ENCODE measurements around the gene HCRTR1. TPM values are rescaled to one million over a fixed set of nuclear protein-coding genes. Genes with fewer than 3 reads are reported as not detected.

HCRTR1 gene
- total RNA-seq, 4 donors from 2014 or later = not detected

DNA sequence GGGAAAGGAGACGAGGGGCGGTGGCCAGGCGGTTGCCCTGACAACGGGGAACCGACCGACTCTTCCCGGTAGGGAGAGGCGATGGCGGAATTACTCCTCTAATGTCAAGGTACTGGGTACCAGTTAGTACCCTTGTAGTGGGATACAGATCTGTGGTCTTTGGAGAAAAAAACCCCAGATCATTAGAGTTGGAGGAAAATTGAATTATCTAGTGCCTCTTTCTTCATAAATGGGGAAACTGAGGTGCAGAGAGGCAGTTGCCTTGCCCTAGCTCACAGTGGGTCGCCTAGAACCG, 27.7 kb downstream of the HCRTR1 start:
- Histone ChIP-seq H3K27me3 (no peaks in the 10 kb centered on the region), H3K4me1 (peaks cover 71% of the 10 kb centered on the region), H3K9me3 (no peaks in the 10 kb centered on the region), H3K27ac (peak overlapping the region; percentile 99), H3K4me3 (peak overlapping the region; percentile 89), H3K36me3 (no peaks in the 10 kb centered on the region)
- TF ChIP-seq EP300 (IDR thresholded peaks at IDR 0.05) = no peak
- no peak for TF ChIP-seq POLR2A (IDR thresholded peaks at IDR 0.05)
- TF ChIP-seq POLR2AphosphoS5 (IDR thresholded peaks at IDR 0.05) = no peak
- TF ChIP-seq, protein P1, sequence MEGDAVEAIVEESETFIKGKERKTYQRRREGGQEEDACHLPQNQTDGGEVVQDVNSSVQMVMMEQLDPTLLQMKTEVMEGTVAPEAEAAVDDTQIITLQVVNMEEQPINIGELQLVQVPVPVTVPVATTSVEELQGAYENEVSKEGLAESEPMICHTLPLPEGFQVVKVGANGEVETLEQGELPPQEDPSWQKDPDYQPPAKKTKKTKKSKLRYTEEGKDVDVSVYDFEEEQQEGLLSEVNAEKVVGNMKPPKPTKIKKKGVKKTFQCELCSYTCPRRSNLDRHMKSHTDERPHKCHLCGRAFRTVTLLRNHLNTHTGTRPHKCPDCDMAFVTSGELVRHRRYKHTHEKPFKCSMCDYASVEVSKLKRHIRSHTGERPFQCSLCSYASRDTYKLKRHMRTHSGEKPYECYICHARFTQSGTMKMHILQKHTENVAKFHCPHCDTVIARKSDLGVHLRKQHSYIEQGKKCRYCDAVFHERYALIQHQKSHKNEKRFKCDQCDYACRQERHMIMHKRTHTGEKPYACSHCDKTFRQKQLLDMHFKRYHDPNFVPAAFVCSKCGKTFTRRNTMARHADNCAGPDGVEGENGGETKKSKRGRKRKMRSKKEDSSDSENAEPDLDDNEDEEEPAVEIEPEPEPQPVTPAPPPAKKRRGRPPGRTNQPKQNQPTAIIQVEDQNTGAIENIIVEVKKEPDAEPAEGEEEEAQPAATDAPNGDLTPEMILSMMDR (IDR thresholded peaks at IDR 0.05) = no peak
- WGBS = under 1% methylated on average over 10 of the region's 11 CpGs
- DNase-seq (ENCODE audit: low spot score in 2 of 2) = no peak

- H3K4me1 ChIP-seq = peaks cover 71% of the 10 kb centered on the region
- no peaks in the 10 kb centered on the region for H3K27me3 ChIP-seq
- DNase-seq (ENCODE audit: low spot score in 2 of 2) = no peak
- no peak for TF ChIP-seq POLR2A (IDR thresholded peaks at IDR 0.05)
- TF ChIP-seq, protein P1 (IDR thresholded peaks at IDR 0.05) = no peak
- TF ChIP-seq EP300 (IDR thresholded peaks at IDR 0.05) = no peak
- no peak for TF ChIP-seq POLR2AphosphoS5 (IDR thresholded peaks at IDR 0.05)
- H3K9me3 ChIP-seq = no peaks in the 10 kb centered on the region
- H3K27ac ChIP-seq = no peak overlapping the region
- no peak overlapping the region for H3K4me3 ChIP-seq
- 94% methylated on average over 4 of the region's 4 CpGs for WGBS
- no peaks in the 10 kb centered on the region for H3K36me3 ChIP-seq
Measured at GRCh38 chr1:31646259-31646960, 28.9 kb downstream of the HCRTR1 start.

GRCh38 chr1:31647106-31647505, 29.6 kb downstream of the HCRTR1 start:
- no peaks in the 10 kb centered on the region for H3K27me3 ChIP-seq
- DNase-seq (ENCODE audit: low spot score in 2 of 2) = no peak
- no peak for TF ChIP-seq EP300 (IDR thresholded peaks at IDR 0.05)
- TF ChIP-seq POLR2A (IDR thresholded peaks at IDR 0.05) = no peak
- TF ChIP-seq POLR2AphosphoS5 (IDR thresholded peaks at IDR 0.05) = no peak
- TF ChIP-seq, protein P1 (IDR thresholded peaks at IDR 0.05) = no peak
- WGBS = 70% methylated on average over 2 of the region's 2 CpGs
- H3K4me1 ChIP-seq = peaks cover 73% of the 10 kb centered on the region
- no peak overlapping the region for H3K4me3 ChIP-seq
- H3K27ac ChIP-seq = no peak overlapping the region
- no peaks in the 10 kb centered on the region for H3K36me3 ChIP-seq
- no peaks in the 10 kb centered on the region for H3K9me3 ChIP-seq

DNA sequence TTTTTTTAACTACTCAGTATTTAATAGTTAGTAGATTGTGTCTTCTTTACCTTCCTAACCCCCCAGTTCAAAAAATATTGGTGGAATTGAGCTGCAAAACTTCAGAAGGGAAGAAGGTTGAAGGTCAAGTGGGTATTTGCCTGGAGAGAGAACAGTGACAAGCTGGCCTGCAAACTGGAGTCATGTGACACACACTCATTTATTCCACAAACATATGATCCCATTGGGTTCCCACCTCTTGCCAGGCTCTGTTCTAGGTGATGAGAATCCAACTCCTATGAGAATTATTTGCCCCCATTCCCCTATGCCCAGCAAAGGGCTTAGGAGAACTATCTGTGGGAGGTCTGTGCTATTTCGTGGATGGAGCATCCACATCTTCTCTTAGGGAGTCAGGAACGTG, 30.7 kb downstream of the HCRTR1 start:
- no peak for DNase-seq (ENCODE audit: low spot score in 2 of 2)
- 46% methylated on average over 2 of the region's 2 CpGs for WGBS
- H3K4me1 ChIP-seq = peaks cover 72% of the 10 kb centered on the region
- no peaks in the 10 kb centered on the region for H3K27me3 ChIP-seq
- TF ChIP-seq POLR2A (IDR thresholded peaks at IDR 0.05) (no peak), EP300 (IDR thresholded peaks at IDR 0.05) (no peak), POLR2AphosphoS5 (IDR thresholded peaks at IDR 0.05) (no peak)
- TF ChIP-seq, protein P1 (IDR thresholded peaks at IDR 0.05) = no peak
- no peaks in the 10 kb centered on the region for H3K36me3 ChIP-seq
- H3K4me3 ChIP-seq = no peak overlapping the region
- H3K9me3 ChIP-seq = no peaks in the 10 kb centered on the region
- H3K27ac ChIP-seq = no peak overlapping the region

DNA sequence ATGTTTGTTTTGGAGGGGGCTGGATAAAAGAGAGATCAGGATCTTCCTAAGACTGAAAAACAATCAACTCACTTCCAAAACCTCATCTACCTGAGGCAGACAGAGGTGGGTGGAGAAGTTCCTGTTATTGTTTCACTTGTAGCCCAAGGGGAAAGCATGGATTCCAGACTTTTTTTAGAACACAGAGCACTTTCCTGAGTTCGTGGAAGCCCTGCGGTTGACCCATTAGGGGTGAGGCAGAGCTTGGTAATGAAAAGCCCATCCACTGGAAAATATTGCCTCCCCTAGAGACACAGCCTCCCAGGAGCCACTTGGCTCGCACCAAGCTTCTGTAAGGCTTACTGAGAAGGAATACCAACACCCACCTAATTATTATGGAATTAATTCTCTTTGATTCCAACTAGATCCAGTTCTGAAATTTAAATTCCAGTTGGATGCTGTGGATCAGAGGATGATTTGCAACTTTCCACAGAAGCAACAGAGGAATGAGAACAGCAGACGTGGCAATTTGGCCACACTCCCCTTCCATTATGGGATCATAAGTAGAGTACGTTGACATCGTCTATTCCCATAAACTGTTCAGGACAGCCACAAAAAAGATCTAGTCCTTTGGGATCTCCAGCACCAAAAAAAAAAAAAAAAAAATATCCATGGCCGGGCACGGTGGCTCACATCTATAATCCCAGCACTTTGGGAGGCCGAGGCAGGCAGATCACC, 31.3 kb downstream of the HCRTR1 start:
- no peak for DNase-seq (ENCODE audit: low spot score in 2 of 2)
- Histone ChIP-seq H3K27ac (no peak overlapping the region), H3K9me3 (no peaks in the 10 kb centered on the region), H3K4me1 (peaks cover 66% of the 10 kb centered on the region), H3K36me3 (peaks cover 2% of the 10 kb centered on the region), H3K4me3 (no peak overlapping the region), H3K27me3 (no peaks in the 10 kb centered on the region)
- TF ChIP-seq POLR2AphosphoS5 (IDR thresholded peaks at IDR 0.05) = no peak
- no peak for TF ChIP-seq POLR2A (IDR thresholded peaks at IDR 0.05)
- no peak for TF ChIP-seq EP300 (IDR thresholded peaks at IDR 0.05)
- TF ChIP-seq, protein P1 (IDR thresholded peaks at IDR 0.05) = no peak
- WGBS = 63% methylated on average over 9 of the region's 9 CpGs
